Measurements from ENCODE around the gene SH3RF1. TPM values are rescaled to one million over a fixed set of nuclear protein-coding genes. Genes with fewer than 3 reads are reported as not detected.

SH3RF1 gene
- 18.6 and 21.2 TPM in 2 replicates for total RNA-seq
- long read RNA-seq, full-length matches to known transcripts, result 2 of 20 reads
- long read RNA-seq, partial matches to known transcripts, result 16 of 20 reads
- long read RNA-seq, other reads (novel, unspliced or antisense), result 2 of 20 reads

GRCh38 chr4:169270810-169271691 lies at the start of gene SH3RF1:
TSS of gene SH3RF1 (minus strand) at chr4:169270956. CDS start at chr4:169269212, 1,744 bp downstream.
- peaks cover 29% of the 10 kb centered on the region for H3K4me1 Mint-ChIP-seq
- H3K27me3 Mint-ChIP-seq (ENCODE audit: low read depth), result peaks cover 4% of the 10 kb centered on the region
- peaks cover under 1% of the 10 kb centered on the region for H3K9me3 Mint-ChIP-seq
- H3K36me3 Mint-ChIP-seq (ENCODE audit: low read depth), result peaks cover 2% of the 10 kb centered on the region
- H3K4me3 Mint-ChIP-seq, result peak within 1 kb of the TSS; percentile 96
- DNase-seq (ENCODE audit: low read depth, low spot score), result peak; percentile 75
- H3K27ac Mint-ChIP-seq (ENCODE audit: unreplicated experiment), result peak within 1 kb of the TSS; percentile 97
- peak; percentile 42 for TF ChIP-seq CTCF (conservative IDR thresholded peaks at IDR 0.05)

- Mint-ChIP-seq H3K27ac (ENCODE audit: unreplicated experiment) (no peak overlapping the region), H3K27me3 (ENCODE audit: low read depth) (no peaks in the 10 kb centered on the region), H3K4me3 (no peak overlapping the region), H3K36me3 (ENCODE audit: low read depth) (peaks cover 3% of the 10 kb centered on the region), H3K4me1 (peaks cover 25% of the 10 kb centered on the region), H3K9me3 (peaks cover 2% of the 10 kb centered on the region)
- no peak for DNase-seq (ENCODE audit: low read depth, low spot score)
- TF ChIP-seq CTCF (conservative IDR thresholded peaks at IDR 0.05), result no peak
Measured at GRCh38 chr4:169315530-169316343, 45.0 kb upstream of the SH3RF1 start.

GRCh38 chr4:169314906-169315305 lies 44.1 kb upstream of the SH3RF1 start:
- DNase-seq (ENCODE audit: low read depth, low spot score), result no peak
- Mint-ChIP-seq H3K36me3 (ENCODE audit: low read depth) (no peaks in the 10 kb centered on the region), H3K4me1 (peaks cover 25% of the 10 kb centered on the region), H3K27ac (ENCODE audit: unreplicated experiment) (no peak overlapping the region), H3K9me3 (peaks cover 2% of the 10 kb centered on the region), H3K27me3 (ENCODE audit: low read depth) (no peaks in the 10 kb centered on the region), H3K4me3 (no peak overlapping the region)
- TF ChIP-seq CTCF (conservative IDR thresholded peaks at IDR 0.05), result no peak

- Mint-ChIP-seq H3K36me3 (ENCODE audit: low read depth) (no peaks in the 10 kb centered on the region), H3K27ac (ENCODE audit: unreplicated experiment) (no peak overlapping the region)
Measured at GRCh38 chr4:169313732-169314131, 43.0 kb upstream of the SH3RF1 start.

More at GRCh38 chr4:169313732-169314131, 43.0 kb upstream of the SH3RF1 start:
- Mint-ChIP-seq H3K4me1 (peaks cover 25% of the 10 kb centered on the region), H3K4me3 (no peak overlapping the region), H3K27me3 (ENCODE audit: low read depth) (no peaks in the 10 kb centered on the region), H3K9me3 (peaks cover 2% of the 10 kb centered on the region)
- no peak for TF ChIP-seq CTCF (conservative IDR thresholded peaks at IDR 0.05)
- no peak for DNase-seq (ENCODE audit: low read depth, low spot score)
